NCI-H748 (cell line): ENCODE measurements around the gene PLCB1.
"Not testable (repeated sequence)": the region's sequence is repeated elsewhere in the genome, so short reads cannot be mapped to it uniquely, and the experiment has no call there.

Experiments used
- DNase-seq: peaks from one replicate; lab custom pipeline; 2025; ENCODE audit not compliant: unreplicated experiment; lab: John Stamatoyannopoulos, UW

The PLCB1 gene

DNA sequence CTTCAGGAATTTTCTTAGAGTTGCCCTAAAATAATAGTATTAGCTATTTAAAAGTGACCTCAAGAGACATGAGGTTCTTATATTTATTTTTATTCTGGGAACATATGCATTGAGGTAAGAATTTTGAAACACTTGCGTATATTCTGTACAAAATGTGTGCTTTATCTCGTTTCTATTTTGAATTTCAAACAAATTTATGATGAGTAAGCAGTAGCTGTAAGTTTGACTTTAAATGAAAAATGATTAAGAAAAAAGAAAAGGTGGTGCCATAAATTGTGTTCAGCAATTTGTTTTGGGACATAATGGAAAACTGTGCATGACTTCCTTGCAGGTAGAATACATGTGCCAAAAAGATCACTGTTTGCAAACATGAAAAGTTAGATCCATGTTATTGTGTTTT is 503.8 kb downstream of the PLCB1 start:
- no peak for DNase-seq

DNA sequence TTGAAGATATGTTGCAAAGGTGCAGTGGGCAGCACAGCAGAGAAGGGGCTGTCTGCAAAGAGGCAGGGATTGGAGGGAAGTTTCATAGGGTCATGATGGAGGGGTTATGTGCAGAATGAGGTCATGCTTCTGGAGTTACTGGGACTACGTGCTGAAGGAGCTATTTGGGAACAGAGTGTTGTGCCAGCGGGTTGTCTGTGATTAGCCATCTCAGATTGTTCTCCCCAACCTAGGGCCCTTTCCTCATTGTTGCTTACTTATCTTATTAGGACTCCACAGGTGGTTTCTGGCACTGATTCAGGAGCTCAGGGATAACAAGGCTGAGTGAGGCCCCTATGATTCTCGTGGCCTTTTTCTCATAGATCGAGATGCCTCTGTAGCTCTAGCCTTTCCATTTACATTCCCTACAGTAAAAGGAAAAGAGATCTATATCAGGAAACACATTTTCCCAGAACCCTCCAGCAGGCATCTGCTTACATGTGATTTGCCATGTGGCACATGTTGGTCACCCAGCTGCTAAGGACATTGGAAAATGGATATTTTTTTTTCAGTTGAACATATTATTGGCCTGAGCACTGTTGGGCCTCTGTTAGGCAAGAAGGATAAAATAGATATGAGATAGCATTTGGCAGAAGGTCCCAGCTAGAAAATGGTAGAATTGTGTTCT is 507.2 kb downstream of the PLCB1 start:
- peak; percentile 90 for DNase-seq

DNA sequence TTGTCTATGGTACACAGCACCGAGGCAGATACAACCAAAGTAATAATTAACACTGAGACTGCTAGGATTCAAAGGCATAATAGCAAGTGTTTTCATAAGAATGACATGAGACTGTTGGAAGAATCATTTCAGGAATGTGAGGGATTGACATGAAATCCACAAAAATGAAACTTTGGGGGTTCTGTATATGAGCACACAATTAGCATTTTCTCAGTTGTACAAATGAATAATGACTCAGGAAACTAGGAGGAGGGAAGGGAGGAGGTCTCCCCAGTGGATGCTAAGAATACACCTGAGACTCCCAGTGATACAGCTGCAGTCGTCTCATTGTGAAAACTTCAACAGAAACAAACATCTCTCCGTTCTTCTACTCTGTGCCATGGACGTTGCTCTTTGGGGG is 508.4 kb downstream of the PLCB1 start:
- DNase-seq, result no peak

DNA sequence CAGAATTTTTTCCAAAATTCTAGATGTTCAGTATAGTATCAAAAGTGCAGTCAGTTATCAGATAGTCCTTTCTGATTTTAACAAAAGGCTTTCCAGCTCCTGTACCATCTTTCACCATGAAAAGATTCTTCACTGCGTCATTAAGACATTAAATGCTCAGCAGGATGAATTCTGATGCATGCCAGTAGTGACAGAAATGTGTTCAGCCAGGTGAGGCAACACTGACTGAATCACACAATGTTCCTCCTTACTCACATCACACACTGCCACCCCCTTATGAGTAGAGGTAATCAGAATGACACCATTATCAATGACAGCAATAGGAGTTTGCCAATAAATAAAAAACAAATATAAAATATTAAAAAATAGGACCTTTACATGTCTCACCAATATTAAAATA is 510.2 kb downstream of the PLCB1 start:
- DNase-seq, result no peak

DNA sequence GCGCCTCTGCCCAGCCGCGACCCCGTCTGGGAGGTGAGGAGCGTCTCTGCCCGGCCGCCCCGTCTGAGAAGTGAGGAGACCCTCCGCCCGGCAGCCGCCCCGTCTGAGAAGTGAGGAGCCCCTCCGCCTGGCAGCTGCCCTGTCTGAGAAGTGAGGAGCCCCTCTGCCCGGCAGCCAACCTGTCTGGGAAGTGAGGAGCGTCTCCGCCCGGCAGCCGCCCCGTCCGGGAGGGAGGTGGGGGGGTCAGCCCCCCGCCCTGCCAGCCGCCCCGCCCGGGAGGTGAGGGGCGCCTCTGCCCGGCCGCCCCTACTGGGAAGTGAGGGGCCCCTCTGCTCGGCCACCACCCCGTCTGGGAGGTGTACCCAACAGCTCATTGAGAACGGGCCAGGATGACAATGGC is 512.4 kb downstream of the PLCB1 start:
- not testable (repeated sequence) for DNase-seq

DNA sequence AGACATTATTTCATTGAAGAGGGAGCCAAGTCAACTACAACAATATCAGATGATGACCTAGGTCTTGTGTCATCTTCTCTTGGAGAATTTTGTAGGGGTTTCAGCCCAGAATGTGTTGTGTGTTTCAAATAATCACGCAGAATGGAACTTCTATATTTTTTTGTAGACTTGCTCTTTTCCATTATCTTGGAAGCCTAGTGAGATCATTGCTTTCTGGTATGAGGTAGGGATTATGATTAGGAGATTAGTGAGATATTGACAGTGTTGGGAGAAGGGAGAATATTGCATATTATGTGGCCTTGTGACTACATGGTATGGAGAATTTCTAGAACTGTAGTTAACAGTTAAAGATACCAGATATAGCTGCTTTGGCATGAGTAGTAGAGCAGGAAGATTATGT is 513.3 kb downstream of the PLCB1 start:
- DNase-seq, result no peak

DNA sequence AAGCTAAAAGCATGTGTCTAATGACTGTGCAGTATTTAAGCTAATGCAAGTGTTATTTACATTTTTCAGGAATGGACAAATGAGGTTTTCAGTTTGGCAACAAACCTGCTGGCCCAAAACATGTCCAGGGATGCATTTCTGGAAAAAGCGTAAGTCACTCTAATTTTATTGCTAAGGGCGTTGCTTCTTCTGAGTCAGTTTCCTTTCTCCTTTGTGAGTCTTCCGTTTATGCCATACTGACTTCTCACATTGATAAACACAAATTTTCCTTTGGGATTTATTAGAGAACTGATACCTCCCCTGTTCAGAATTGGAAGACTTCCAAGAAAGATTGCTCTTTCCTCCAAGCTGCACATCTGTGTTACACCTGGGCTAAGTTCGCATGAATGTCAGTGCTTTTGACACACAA is 514.0 kb downstream of the PLCB1 start:
- DNase-seq, result peak; percentile 65

DNA sequence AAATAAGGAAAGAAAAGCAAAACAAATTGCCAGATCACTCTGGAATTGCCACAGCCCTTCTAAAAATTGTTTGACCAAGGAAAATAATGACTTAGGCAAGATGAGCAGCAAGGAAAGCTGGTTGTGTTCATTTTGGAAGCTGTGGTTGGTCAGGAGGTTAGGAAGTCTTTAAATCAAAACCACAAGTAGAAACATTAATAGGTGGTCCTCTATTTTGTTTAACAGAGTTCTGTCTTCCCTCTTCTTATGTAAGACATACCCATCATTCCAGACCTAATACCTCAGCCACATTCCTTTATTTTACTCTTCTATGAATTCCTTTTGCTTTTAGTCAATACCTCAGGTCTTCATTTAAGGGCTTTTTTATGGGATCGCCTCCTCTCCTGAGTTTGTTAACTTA is 514.6 kb downstream of the PLCB1 start:
- no peak for DNase-seq

DNA sequence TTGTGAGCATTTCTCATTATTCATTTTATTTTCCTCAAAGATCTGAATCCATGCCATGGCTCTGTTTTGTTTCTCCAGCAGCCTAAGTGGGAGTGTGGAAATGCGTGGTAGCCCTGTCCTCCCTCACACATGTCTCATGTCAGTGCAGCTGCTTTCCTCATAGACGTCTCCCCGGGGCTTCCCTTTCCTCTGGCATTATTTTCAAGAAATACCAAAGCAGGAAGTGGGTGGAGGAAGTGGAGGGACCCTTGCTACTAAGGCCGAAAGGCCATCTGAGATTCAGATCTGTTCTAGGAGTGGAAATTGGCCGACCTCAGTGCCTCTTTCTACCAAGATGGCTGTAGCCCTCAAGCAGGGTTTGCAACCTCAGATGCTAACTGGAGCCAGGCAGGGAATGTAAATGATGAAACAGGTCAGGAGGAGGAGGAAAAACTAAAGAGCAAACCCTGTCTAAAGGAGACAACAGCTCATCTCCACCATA is 515.9 kb downstream of the PLCB1 start:
- DNase-seq, result no peak

DNA sequence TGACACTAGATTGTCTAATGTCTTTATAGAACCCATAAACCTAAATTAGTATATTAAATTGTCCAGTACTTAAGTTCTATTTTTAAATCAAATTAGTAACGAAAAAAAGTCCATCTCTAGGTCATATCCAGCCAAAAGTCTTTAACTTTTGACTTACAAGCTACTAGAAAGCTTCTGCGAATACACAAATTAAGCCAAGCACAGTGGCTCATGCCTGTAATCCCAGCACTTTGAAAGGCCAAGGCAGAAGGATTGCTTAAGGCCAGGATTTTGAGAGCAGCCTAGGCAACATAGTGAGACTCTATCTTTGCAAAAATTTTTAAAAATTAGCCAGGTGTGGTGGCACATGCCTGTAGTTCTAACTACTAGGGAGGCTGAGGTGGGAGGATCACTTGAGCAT is 516.4 kb downstream of the PLCB1 start:
- DNase-seq, result no peak

DNA sequence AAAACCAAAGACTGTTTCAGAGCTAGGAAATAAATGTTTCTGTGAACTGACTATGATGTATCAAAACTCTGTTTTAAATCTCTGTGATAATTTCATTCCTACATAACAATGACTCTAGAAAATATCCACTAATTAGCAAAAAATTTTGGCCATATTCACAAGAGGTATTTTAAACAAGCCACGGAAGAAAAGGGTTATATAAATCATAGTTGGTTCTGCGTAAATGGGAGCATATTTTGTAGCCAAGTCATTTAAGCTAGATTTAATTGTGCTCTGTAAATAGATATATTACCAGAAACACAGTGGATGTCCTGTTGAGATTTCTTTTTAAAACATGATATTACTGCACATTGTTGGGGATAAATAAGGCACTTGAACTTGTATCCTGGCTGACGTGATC is 520.3 kb downstream of the PLCB1 start:
- DNase-seq, result peak; percentile 42

DNA sequence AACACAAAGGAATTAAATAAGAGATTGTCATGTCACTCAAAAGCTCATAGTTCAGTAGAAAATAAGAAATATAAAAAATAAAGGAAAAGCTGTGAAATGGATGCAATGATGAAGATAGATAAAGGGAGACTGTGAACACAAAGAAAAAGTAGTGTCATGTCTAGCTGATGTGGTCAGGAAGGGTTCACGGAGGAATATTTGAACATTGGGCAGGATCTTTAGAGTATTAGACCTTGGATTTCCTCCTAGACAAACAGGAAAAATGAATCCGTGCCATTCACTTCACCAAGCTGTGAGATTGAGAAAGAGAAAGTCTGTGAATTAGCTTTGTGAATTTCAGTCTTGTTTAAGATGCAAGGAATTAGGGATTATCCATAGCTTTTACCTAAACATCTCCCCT is 522.4 kb downstream of the PLCB1 start:
- DNase-seq, result no peak

DNA sequence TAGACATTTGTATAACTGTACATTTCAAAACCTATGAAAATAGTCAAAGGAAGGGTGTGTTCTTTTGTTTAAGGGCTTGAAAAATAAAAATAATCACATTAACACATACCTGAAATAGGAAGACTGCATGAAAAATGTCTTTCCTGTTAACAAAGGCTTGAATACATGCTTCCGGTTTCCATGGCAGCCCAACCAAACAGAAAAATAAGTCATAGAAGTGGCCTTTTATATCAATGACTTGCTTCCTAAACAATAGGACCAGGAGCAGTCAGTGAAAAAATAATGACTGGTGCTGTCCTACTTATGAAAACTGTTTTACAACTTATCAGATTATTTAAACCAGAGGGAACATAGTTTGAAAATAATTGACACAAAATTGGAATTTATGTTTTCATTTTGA is 524.3 kb downstream of the PLCB1 start:
- DNase-seq, result peak; percentile 81

DNA sequence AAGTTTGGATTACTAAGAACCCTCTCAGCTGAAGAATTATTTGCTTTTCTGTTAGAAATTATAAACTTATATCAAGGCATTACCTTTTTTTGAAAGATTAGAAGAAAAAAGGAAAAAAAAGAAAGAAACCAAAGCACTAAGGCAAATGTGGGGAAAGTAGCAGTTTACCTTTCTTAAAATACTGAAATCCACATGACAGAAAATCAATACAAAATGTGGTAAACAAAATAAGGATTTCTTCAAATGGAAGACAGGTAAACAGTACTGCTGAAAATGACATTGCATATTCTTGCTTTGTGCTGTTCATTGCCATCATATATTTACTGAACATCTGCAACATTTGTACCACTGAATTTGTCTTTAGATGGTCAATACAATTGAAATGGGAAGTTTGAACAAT is 525.6 kb downstream of the PLCB1 start:
- no peak for DNase-seq

DNA sequence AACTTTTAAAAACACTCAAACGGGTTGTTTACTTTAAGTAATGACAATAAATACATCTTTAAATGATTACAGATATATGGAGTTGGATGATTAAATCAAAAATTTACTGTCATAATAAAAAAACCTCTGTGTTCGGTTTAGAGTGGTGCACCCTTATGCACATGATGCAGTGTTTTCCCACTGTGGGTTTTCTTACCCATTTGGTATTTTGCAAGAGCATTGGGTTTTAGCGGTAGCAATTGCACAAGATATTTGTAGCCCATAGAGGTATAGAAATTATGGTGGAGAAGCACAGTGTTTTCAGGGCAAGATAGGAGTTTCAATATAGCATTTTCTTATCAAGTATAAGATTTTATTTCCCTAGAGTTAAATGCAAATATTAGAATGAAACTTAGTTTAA is 526.0 kb downstream of the PLCB1 start:
- DNase-seq, result no peak

DNA sequence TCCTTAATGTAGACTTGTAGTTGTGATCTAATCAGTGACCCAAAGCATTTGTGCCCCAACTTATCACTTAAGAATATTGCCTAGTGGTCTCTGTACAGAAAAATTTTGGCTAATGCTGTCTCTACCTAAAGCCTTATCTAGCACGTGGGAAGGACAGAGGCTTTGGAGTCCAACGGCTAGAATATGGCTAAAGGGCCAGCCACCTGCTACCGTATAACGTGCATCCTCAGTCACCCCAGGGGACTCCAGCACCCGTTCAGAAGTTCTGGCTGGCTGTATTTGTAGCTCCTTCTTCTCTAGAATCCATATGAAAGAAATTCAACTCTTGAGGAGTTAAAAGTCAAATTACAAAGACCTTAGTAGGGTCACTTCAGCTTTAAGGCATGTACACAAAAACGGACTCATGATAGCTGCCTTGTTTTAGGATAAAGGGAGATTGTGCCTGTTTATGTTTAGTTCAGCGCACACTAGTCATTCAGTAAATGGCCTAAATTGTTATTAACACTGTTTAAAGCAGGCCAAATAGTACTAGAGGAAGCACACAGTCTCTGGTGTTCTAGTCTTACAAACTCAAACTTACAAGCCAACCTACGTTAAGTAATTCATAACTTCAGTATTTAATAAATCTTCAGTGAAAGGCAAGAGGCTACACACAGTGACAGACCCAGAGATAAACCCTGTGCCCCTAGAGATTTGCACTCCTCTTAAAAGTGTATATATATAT is 529.3 kb downstream of the PLCB1 start:
- DNase-seq, result peak; percentile 38

DNA sequence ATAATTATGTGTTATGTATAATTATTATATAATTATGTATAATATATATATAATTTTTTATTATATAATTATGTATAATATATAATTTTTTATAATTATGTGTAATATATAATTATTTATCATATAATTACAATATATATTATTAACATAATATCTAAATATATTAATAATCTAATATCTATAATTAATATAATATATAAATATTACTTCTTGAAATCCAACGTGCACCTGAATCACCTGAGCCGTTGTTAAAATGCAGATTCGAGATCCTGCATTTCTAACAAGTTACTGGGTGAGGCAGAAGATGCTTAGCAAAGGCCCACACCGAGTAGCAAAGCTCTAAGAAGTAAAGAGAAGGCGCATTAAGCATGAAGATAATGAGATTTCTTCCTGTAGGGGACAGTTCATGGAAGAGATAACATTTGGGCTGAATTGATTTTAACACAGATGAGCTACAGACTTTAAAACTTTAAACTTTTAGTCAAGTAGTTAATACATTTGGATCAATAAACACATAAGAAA is 530.4 kb downstream of the PLCB1 start:
- peak; percentile 52 for DNase-seq

DNA sequence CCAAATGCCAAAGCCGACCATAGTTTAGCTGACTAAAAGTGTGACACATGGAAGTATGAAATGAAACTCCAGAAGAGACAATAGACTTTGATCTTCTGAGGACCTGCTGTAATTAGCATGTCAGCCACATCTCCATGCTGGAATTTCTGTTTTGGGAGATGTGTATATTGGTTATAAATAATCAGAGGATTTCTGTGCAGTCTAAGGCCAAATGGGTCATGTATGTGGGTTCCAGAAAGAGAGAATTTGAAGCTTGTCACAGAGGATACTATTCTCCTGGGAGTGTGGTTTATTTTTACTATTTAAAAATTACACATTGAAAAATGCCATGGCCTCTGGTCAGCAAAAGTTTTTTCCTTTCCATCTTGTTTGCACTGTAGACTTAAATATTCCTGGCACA is 531.4 kb downstream of the PLCB1 start:
- peak; percentile 22 for DNase-seq

DNA sequence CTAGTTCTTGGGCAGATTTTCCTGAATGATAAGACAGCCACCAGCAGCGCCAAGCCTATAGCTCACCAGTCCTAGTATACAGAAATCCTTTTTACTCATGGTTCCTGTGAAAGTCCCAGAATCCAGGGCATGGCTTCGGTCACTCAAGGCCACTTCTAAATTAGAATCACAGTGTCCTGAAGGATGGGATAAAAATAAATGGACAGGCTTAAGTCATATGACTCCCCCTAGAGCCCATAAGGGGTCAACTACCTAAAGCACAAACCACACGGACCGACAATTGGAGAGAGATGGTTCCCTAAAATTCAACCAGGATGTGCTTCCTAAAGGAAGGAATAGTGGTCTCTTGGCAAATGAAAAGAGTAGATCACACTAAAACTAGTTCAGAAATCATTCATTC is 532.7 kb downstream of the PLCB1 start:
- peak; percentile 43 for DNase-seq

DNA sequence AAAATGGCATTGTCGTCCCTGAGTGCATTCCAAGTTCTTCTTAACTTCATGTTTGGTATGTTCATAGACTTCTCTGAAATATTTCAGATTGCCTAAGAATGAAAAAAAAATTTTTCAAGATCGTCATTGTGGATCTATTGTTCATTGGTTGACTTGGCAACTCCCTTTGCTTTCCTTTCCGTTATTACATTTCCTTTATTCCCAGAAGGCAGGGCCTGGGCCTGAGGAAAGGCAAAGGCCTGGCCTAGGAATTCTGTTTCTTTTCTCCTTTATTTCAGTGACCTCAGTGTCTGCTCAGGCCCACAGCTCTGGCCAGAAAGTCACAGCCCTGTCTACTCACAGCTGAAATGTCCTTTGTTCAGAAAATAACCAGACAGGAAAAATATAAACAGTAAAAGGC is 535.2 kb downstream of the PLCB1 start:
- DNase-seq, result no peak

DNA sequence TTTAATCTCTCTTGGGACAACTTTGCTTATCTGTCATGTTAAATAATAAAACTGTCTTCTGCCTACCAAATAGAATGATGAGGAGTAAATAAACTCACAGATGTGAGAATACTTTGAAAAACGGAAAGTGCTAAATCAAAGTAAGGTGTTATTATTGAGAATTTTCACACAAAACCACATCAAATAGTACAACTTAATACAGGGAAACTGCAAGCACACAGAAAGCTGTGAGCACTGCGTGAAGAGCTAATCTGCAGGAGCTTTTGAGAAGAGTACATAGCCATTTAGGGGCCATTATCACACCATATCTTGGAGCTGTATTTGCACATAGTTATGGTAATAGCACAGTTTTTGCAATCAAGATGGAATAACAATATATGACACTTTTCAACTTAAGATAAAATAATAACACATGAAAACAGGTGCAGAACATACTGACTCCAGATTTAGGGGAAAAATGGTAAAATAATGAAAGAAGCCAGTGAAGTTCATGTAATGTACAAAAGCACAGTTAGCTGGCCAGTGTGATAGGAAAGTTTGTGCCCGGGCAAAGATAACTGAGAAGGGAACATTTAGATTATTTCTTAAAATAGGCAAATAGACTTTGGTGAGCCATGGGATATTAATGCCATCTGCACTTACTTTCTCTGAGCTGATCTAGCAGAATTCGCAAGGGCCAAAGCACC is 538.3 kb downstream of the PLCB1 start:
- no peak for DNase-seq

DNA sequence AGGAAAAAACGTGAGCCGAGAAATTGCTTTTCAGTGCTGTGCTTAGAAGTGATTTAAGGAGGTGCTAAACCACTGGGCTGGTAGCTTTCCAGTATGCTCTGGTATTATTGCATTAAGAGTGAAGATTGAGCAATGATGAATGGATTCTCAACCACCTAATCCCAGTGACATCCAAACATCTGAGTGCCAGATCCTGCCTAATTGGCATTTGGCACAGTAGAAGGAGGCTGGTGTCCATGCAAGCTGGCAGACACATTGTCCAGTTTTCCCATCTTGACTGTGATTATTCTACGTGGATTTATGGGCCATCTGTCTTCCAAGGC is 538.8 kb downstream of the PLCB1 start:
- DNase-seq, result no peak
